Superior temporal gyrus (tissue), 1 donor: ENCODE data around the gene ISL1.

ENCODE experiments used
- DNase-seq: peaks from one replicate; pipeline ENCODE4 v3.0.0-alpha.2; 2016; ENCODE audit errors: extremely low spot score

The ISL1 gene

GRCh38 chr5:51383131-51384121 is at the start of gene ISL1:
Gene ISL1 (plus strand): TSS chr5:51383448. CDS start chr5:51383672, 224 bp downstream.
- DNase-seq: no peak

DNA sequence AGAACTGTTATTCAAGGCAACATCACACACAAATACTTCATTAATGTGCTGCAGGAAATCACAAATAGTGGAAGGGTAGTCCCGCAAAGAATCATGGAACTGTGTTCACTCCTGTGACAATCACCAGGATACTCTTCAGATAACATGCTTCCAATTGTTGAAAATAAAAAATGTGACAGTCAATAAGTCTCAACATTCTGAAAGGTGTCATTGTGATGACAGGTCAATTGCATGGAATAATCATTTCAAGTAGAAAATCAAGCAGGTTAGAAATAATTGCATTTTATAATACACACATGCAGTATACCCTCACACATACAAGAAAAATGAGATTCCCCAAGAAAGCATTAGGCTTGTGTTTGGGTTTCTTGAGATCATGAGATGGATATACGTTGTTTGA is 46.4 kb upstream of the ISL1 start:
- DNase-seq: no peak

- DNase-seq: no peak
These were observed 38.1 kb upstream of the ISL1 start for GRCh38 chr5:51345106-51345505.

GRCh38 chr5:51347157-51347556 is 36.1 kb upstream of the ISL1 start:
- DNase-seq: no peak

GRCh38 chr5:51347704-51348103 is 35.5 kb upstream of the ISL1 start:
- DNase-seq: no peak

GRCh38 chr5:51371052-51371451 is 12.2 kb upstream of the ISL1 start:
- DNase-seq: no peak

GRCh38 chr5:51373880-51374523 is 9.2 kb upstream of the ISL1 start:
- no peak for DNase-seq

DNA sequence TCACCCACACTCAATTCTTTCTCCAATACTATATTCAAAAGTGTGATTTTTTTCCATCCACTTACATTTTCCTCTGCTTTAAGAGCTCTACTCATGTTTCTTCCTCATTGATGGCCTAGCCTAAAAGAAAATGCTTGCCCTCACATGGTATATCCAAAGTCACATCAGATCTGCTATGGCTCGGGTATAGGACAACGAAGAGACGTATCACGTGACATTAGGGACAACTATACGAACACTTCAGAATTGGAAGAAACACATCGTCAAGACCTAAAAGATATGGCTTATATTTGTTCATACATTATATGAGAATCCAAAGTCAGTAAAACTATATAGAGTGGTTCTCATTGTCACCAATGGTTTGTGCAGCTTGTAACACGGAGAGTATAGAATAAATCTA is 8.2 kb upstream of the ISL1 start:
- DNase-seq: no peak

DNA sequence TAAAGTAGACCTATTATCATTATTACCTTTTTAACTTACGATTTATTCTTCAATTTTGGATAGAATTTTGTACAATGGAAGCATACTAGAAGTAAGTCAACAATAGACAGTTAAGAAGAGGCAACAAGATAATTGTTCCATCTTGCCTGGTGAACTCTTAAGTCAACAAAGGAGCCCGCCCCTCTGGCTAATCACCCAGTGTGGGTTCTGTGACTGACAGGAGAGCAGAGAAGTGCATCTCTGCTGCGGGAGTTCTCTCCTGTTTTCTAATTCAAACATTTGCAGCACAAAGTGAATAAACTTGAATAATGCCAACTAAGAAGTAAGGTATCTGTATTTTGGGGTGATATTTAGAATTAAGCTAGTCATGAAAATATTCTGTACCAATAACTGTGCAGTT is 6.7 kb upstream of the ISL1 start:
- DNase-seq: no peak

- no peak for DNase-seq
These were observed 5.8 kb upstream of the ISL1 start for GRCh38 chr5:51377151-51378060.

DNA sequence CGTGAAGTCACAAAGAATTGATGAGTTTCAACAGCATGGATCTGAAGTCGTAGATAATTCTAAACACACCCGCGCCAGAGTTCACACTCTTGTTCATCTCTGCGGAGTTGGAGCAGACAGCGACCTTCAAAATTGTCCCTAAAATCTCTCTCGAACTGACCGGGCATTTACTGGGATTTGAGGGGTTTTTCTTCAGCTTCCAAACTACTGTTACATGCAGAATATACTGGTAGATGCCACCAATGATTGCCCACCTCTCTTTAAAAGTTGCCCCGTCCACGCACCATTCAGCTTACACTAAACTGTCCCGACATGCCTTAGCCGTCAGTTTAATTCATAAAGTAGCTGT is 5.2 kb upstream of the ISL1 start:
- DNase-seq: no peak

DNA sequence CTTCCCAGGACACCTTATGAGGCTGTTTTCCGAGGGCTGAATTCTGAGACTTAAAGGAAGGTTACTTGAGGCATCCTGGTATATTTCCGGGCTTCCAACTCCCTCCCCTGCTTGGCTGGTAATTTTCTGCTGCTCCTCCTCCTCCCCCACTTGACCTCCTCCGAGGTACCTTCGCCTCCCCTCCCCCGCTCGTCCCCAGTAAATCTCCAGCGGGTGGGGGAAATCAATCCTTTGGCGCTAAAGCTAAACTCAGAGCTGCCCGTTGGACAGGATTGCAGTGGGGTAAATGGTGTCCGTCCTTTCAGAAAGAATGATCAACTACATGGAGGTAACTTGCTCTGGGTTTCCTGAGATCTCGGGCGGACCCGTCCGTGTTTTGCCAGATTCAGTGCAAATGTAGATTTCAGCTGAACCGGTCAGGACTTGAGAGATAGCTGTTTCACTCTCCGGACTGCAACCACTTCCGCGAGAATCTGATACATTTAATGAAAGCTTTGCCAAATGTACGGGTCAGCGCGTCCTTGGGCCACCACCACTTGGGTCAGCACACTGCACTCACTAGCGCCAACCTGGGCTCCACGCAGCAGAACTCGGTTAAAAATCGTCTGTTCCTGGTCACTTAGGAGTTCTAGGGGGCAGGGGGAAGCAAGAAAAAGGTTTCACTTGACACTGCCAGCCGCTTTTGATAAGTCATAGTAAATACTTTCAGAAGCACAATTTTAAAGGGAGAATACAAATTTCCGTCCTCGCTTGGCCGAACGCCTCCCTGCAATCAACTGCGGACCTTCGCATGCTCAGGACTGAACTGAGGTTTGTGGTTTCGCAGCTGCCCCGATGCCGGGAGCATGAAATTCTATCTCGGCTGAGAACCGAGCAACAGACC is 4.6 kb upstream of the ISL1 start:
- DNase-seq: no peak

DNA sequence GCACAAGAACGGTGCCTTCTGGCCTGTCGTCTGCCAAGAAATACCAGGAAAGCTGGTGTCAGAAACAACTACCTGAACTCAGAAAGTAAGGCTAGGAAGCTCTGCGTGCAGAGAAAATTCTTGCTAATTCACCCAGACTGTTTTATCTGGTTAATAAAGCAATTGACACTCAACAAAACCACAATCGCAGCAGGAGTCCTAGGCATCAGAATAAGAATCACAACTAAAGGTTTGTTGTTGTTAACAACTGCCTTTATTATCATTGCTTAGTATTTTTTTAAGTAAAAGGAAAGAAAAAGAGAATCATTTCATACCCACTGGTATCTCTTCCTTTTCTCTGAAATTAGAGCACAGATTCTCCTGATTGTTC is 3.9 kb upstream of the ISL1 start:
- no peak for DNase-seq

DNA sequence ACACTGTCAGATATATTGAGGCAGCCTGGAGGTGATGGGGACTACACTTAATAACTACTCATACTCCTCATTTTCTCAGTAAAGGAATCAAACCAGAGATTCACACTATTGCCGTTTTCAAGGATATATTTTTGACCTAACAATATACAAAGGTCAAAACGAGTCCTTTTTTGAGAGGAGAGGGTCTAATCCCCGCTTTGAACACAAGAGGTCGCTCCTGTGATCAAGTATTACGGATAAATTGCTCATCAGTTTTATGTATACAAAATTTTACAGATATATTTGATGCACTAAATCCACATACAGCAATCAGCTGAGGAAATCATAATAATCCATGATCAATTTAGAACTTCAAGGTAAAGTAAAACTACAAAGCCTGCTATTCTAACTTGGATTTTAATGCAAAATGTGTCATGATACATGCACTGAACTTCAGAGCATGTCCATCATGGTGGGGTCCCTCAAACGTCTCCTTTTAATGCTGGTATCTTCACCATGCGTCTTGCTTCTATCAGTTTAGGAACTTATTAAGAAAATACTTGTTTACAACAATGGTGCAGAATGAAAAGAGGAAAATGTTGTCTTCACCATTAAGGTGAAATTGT is 2.5 kb upstream of the ISL1 start:
- DNase-seq: no peak

GRCh38 chr5:51381761-51382474 is 1.3 kb upstream of the ISL1 start:
- DNase-seq: no peak

DNA sequence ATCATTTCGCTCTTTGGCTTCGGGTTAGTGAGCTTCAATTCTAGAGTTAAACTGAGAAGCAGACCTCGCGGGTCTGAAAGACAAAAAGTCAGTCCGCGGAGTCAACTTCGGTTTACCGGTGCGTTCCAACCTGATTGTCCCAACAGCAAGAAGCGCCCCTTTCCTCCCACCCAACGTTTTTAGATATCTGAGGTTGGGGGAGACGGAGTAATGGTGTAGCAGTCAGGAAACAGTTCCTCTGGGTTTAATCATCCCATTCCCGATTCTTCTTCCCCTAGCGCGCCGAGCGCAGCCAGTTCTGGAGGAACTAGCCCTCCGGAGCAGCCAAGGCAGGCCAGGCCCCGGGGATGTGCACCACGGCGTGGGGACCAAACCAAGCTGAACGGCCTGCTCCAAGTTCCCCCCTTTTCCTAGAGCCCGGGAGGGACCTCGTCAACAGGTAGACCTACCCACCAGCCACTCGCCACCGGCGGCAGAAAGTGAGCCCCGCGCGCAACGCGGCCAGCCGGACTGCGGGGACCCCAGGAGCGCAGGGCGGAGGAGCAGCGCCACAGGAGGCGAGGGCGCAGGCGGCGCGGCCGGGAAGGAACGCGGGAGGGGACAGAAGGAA is 622 bp upstream of the ISL1 start:
- DNase-seq: no peak

- DNase-seq: no peak
These were observed 1.1 kb downstream of the ISL1 start for GRCh38 chr5:51384281-51384840.

- DNase-seq: no peak
These were observed 2.0 kb downstream of the ISL1 start for GRCh38 chr5:51385216-51385615.
